H9 (cell line): ENCODE results near the gene AMPD2. TPM values are rescaled to one million over a fixed set of nuclear protein-coding genes. Genes with fewer than 3 reads are reported as not detected.

Source experiments
- DNase-seq: peaks from one replicate; pipeline ENCODE4 v3.0.0-alpha.2; 2017
- H2AFZ ChIP-seq: one replicate; pipeline ENCODE4 v1.6.1; 2013; ENCODE audit warnings: mild to moderate bottlenecking, low read length, control low read depth, moderate library complexity
- H2AK5ac ChIP-seq: 2 replicates; pipeline ENCODE4 v1.6.1; 2013; ENCODE audit warnings: low read length, control low read depth, mixed read lengths; ENCODE audit not compliant: insufficient read length
- H2BK120ac ChIP-seq: one replicate; pipeline ENCODE4 v1.6.1; 2013; ENCODE audit warnings: low read depth, mild to moderate bottlenecking, low read length, control low read depth, inconsistent platforms; ENCODE audit not compliant: poor library complexity, severe bottlenecking
- H2BK12ac ChIP-seq: 2 replicates; pipeline ENCODE4 v1.6.1; 2013; ENCODE audit warnings: low read length, control low read depth, mixed read lengths, low read depth; ENCODE audit not compliant: insufficient read length
- H2BK15ac ChIP-seq: 2 replicates; pipeline ENCODE4 v1.6.1; 2013; ENCODE audit warnings: low read depth, low read length, control low read depth
- H2BK20ac ChIP-seq: one replicate; pipeline ENCODE4 v1.6.1; 2013; ENCODE audit warnings: low read depth, mild to moderate bottlenecking, low read length, control low read depth, inconsistent platforms; ENCODE audit not compliant: poor library complexity, severe bottlenecking
- H2BK5ac ChIP-seq: 2 replicates; pipeline ENCODE4 v1.6.1; 2013; ENCODE audit warnings: low read length, control low read depth, mixed read lengths; ENCODE audit not compliant: insufficient read length
- H3K14ac ChIP-seq: 2 replicates; pipeline ENCODE4 v1.6.1; 2013; ENCODE audit warnings: low read length, control low read depth; ENCODE audit not compliant: insufficient read depth
- H3K18ac ChIP-seq: 2 replicates; pipeline ENCODE4 v1.6.1; 2013; ENCODE audit warnings: low read depth, mild to moderate bottlenecking, mixed read lengths, low read length, control low read depth; ENCODE audit not compliant: insufficient read length
- H3K23ac ChIP-seq: 2 replicates; pipeline ENCODE4 v1.6.1; 2013; ENCODE audit warnings: low read length, control low read depth, mixed read lengths, low read depth; ENCODE audit not compliant: insufficient read length
- H3K23me2 ChIP-seq: 2 replicates; pipeline ENCODE4 v1.6.1; 2013; ENCODE audit warnings: low read depth, mild to moderate bottlenecking, mixed read lengths, low read length, control low read depth; ENCODE audit not compliant: insufficient read length, poor library complexity, severe bottlenecking
- H3K27ac ChIP-seq: 2 replicates; pipeline ENCODE4 v1.5.1; 2013; ENCODE audit warnings: low read length, control low read depth, mixed read lengths, low read depth; ENCODE audit not compliant: insufficient read length
- H3K27me3 ChIP-seq: 2 replicates; pipeline ENCODE4 v1.6.1; 2013; ENCODE audit warnings: low read length, control low read depth, inconsistent platforms; ENCODE audit not compliant: insufficient read depth
- H3K4ac ChIP-seq: 2 replicates; pipeline ENCODE4 v1.6.1; 2013; ENCODE audit warnings: low read depth, mild to moderate bottlenecking, control low read depth, inconsistent platforms, low read length, moderate library complexity
- H3K4me1 ChIP-seq: 2 replicates; pipeline ENCODE4 v1.6.1; 2013; ENCODE audit warnings: low read length, control low read depth, inconsistent platforms; ENCODE audit not compliant: insufficient read depth
- H3K4me2 ChIP-seq: 2 replicates; pipeline ENCODE4 v1.6.1; 2013; ENCODE audit warnings: low read length, control low read depth, mixed read lengths; ENCODE audit not compliant: insufficient read length, insufficient read depth
- H3K56ac ChIP-seq: 2 replicates; pipeline ENCODE4 v1.6.1; 2013; ENCODE audit warnings: low read depth, mild to moderate bottlenecking, mixed read lengths, low read length, control low read depth; ENCODE audit not compliant: insufficient read length
- H3K79me1 ChIP-seq: 2 replicates; pipeline ENCODE4 v1.6.1; 2013; ENCODE audit warnings: low read depth, mild to moderate bottlenecking, moderate library complexity, low read length, control low read depth, inconsistent platforms; ENCODE audit not compliant: insufficient read depth, poor library complexity, severe bottlenecking
- H3K79me2 ChIP-seq: 2 replicates; pipeline ENCODE4 v1.6.1; 2013; ENCODE audit warnings: low read length, control low read depth, inconsistent platforms; ENCODE audit not compliant: insufficient read depth
- H3K9ac ChIP-seq: 2 replicates; pipeline ENCODE4 v1.6.1; 2013; ENCODE audit warnings: low read length, control low read depth, mixed read lengths; ENCODE audit not compliant: insufficient read length; ENCODE audit errors: extremely low read depth
- H3K9me3 ChIP-seq: one replicate; pipeline ENCODE4 v1.6.1; 2013; ENCODE audit warnings: low read depth, low read length, inconsistent platforms; ENCODE audit not compliant: control insufficient read depth
- H3T11ph ChIP-seq: one replicate; pipeline ENCODE4 v1.6.1; 2013; ENCODE audit warnings: mild to moderate bottlenecking, low read length, control low read depth, inconsistent platforms
- H4K20me1 ChIP-seq: one replicate; pipeline ENCODE4 v1.6.1; 2013; ENCODE audit not compliant: control insufficient read depth, insufficient read length, insufficient read depth
- H4K5ac ChIP-seq: 2 replicates; pipeline ENCODE4 v1.6.1; 2013; ENCODE audit warnings: low read depth, mild to moderate bottlenecking, mixed read lengths, low read length, control low read depth; ENCODE audit not compliant: insufficient read length
- H4K8ac ChIP-seq: replicated peaks from 2 replicates; pipeline ENCODE4 v1.6.1; 2013; ENCODE audit warnings: low read length, control low read depth, mixed read lengths, low read depth; ENCODE audit not compliant: insufficient read length
- H4K91ac ChIP-seq: 2 replicates; pipeline ENCODE4 v1.6.1; 2013; ENCODE audit warnings: low read depth, mild to moderate bottlenecking, moderate library complexity, mixed read lengths, low read length, control low read depth; ENCODE audit not compliant: insufficient read length
- H3K27ac Mint-ChIP-seq, 3 experiments: 2 replicates in 2 of 3; 3 replicates in 1 of 3; pipeline ENCODE4 v1.8.0; 2020 to 2021; ENCODE audit warnings: mixed read lengths in 3 of 3, mild to moderate bottlenecking in 1 of 3, moderate library complexity in 1 of 3
- H3K27me3 Mint-ChIP-seq: 2 replicates; pipeline ENCODE4 v1.8.0; 2021; ENCODE audit warnings: low read depth, mild to moderate bottlenecking, moderate library complexity, mixed read lengths
- H3K36me3 Mint-ChIP-seq, 3 experiments: 2 replicates in 2 of 3; 3 replicates in 1 of 3; pipeline ENCODE4 v1.8.0; 2020 to 2021; ENCODE audit warnings: low read depth in 3 of 3, mixed read lengths in 3 of 3; ENCODE audit not compliant: insufficient read depth in 1 of 3
- H3K4me1 Mint-ChIP-seq, 2 experiments: 2 replicates each; pipeline ENCODE4 v1.8.0; 2020; ENCODE audit warnings: mixed read lengths in 2 of 2
- H3K4me3 Mint-ChIP-seq, 2 experiments: 2 replicates in 1 of 2; 3 replicates in 1 of 2; pipeline ENCODE4 v1.8.0; 2020 to 2021; ENCODE audit warnings: mild to moderate bottlenecking in 2 of 2, mixed read lengths in 2 of 2, moderate library complexity in 1 of 2
- H3K9me3 Mint-ChIP-seq, 2 experiments: 2 replicates in 1 of 2; 3 replicates in 1 of 2; pipeline ENCODE4 v1.8.0; 2020; ENCODE audit warnings: mild to moderate bottlenecking in 2 of 2, mixed read lengths in 2 of 2, moderate library complexity in 1 of 2
- CTCF ChIP-seq: fragments of 200-600 bp; sonication (generic); conservative IDR thresholded peaks from 3 replicates; pipeline ENCODE4 v1.8.0; 2021; ENCODE audit warnings: antibody characterized with exemption, mild to moderate bottlenecking
- WGBS: extraction: QIAGEN DNeasy Blood & Tissue Kit; methylation state at CpG from one replicate; pipeline ENCODE4 v1.1.7; 2013; ENCODE audit warnings: missing lambda C conversion rate, low lambda C conversion rate, mixed read lengths; ENCODE audit not compliant: insufficient read length; ENCODE audit errors: extremely low coverage; 5-methylcytosine and 5-hydroxymethylcytosine counted together
- total RNA-seq: library from RNA; stranded (reverse); gene quantifications from 2 replicates; pipeline ENCODE4 v1.2.1, GENCODE V29; 2021

Gene AMPD2
- total RNA-seq, 1 experiment from 2014 or later: 65.1 TPM

- no CpG with 5 or more reads among the region's 1 CpG for WGBS
- H2BK5ac ChIP-seq: no peak overlapping the region
Measured at GRCh38 chr1:109605381-109605780, 14.3 kb upstream of the AMPD2 start.

More at GRCh38 chr1:109605381-109605780, 14.3 kb upstream of the AMPD2 start:
- no peak for DNase-seq
- Histone ChIP-seq H3T11ph (no peak overlapping the region), H3K27me3 (no peaks in the 10 kb centered on the region), H3K23me2 (no peaks in the 10 kb centered on the region), H3K9ac (no peak overlapping the region), H4K8ac (no peak overlapping the region), H2BK15ac (no peak overlapping the region), H3K27ac (no peak overlapping the region), H3K4ac (no peak overlapping the region), H2AFZ (no peak overlapping the region), H3K56ac (no peak overlapping the region), H3K9me3 (no peaks in the 10 kb centered on the region), H2AK5ac (no peak overlapping the region), H3K23ac (no peak overlapping the region), H3K4me1 (peaks cover 8% of the 10 kb centered on the region; the same call in 1 of the 2 replicates), H3K14ac (no peak overlapping the region), H3K79me2 (no peaks in the 10 kb centered on the region), H2BK12ac (no peak overlapping the region), H3K79me1 (no peaks in the 10 kb centered on the region), H4K20me1 (no peaks in the 10 kb centered on the region), H2BK120ac (no peak overlapping the region), H4K5ac (no peak overlapping the region), H4K91ac (no peak overlapping the region), H3K4me2 (no peak overlapping the region), H3K18ac (no peak overlapping the region), H2BK20ac (no peak overlapping the region)
- no peaks in the 10 kb centered on the region for H3K36me3 Mint-ChIP-seq
- no peaks in the 10 kb centered on the region; the same call in 1 of the 2 replicates for H3K27me3 Mint-ChIP-seq
- no peaks in the 10 kb centered on the region for H3K9me3 Mint-ChIP-seq
- H3K27ac Mint-ChIP-seq: no peak overlapping the region
- peaks cover 16 to 17% of the 10 kb centered on the region in 2 experiments for H3K4me1 Mint-ChIP-seq
- TF ChIP-seq CTCF: no peak
- H3K4me3 Mint-ChIP-seq: no peak overlapping the region
